CD4-positive, alpha-beta T cell (primary cell): ENCODE measurements around the gene TREM1. TPM values are rescaled to one million over a fixed set of nuclear protein-coding genes. Genes with fewer than 3 reads are reported as not detected.

ENCODE experiments used
- ATAC-seq: fragments of 200-7000 bp; cut with Tn5 transposase; one replicate; pipeline ENCODE4 v1.10.0; 2022; ENCODE audit warnings: mild to moderate bottlenecking; ENCODE audit not compliant: poor library complexity
- CTCF ChIA-PET: fragments of 350-600 bp; sonication (Branson Sonifier 250); formaldehyde crosslinking; loops from one replicate; lab custom pipeline; 2021; ENCODE audit warnings: antibody characterized with exemption, inconsistent platforms; lab: Charles Lee
- POLR2A ChIA-PET: fragments of 350-600 bp; sonication (Branson Sonifier 250); formaldehyde crosslinking; loops from one replicate; lab custom pipeline; 2021; ENCODE audit warnings: antibody characterized with exemption, inconsistent platforms; lab: Charles Lee
- DNase-seq, 14 experiments: peaks; one replicate each; pipeline ENCODE4 v3.0.0-alpha.2; 2013 to 2020; ENCODE audit warnings: mixed read lengths in 2 of 14
- H3K27ac ChIP-seq, 2 donors: one replicate each; pipeline versions ENCODE4 v1.5.1 to v1.7.0; 2013; ENCODE audit warnings: low read length in 2 of 2, low read depth in 1 of 2, mild to moderate bottlenecking in 1 of 2
- H3K27me3 ChIP-seq, 2 experiments: 1 replicate in 1 of 2; 2 replicates in 1 of 2; pipeline versions ENCODE4 v1.6.1 to v1.7.0; 2013; ENCODE audit warnings: low read length in 2 of 2, control low read depth in 1 of 2, mild to moderate bottlenecking in 1 of 2, moderate library complexity in 1 of 2; ENCODE audit not compliant: insufficient read depth in 2 of 2, control insufficient read depth in 1 of 2
- H3K36me3 ChIP-seq: one replicate; pipeline ENCODE4 v1.6.1; 2013; ENCODE audit warnings: low read length, control low read depth; ENCODE audit not compliant: insufficient read depth
- H3K4me1 ChIP-seq: one replicate; pipeline ENCODE4 v1.6.1; 2013; ENCODE audit warnings: low read length, control low read depth; ENCODE audit not compliant: insufficient read depth
- H3K4me3 ChIP-seq: one replicate; pipeline ENCODE4 v1.5.1; 2013; ENCODE audit warnings: mild to moderate bottlenecking, low read length, moderate library complexity
- H3K9me3 ChIP-seq, 2 experiments: 1 replicate in 1 of 2; 2 replicates in 1 of 2; pipeline versions ENCODE4 v1.6.1 to v1.7.0; 2013; ENCODE audit warnings: low read length in 2 of 2, mild to moderate bottlenecking in 2 of 2, control low read depth in 1 of 2, moderate library complexity in 1 of 2; ENCODE audit not compliant: control insufficient read depth in 1 of 2, insufficient read depth in 1 of 2
- H3K27ac Mint-ChIP-seq: one replicate; pipeline ENCODE4 v1.8.0; 2020; ENCODE audit warnings: mixed read lengths
- H3K27me3 Mint-ChIP-seq: one replicate; pipeline ENCODE4 v1.8.0; 2021; ENCODE audit warnings: mixed read lengths
- H3K36me3 Mint-ChIP-seq: one replicate; pipeline ENCODE4 v1.8.0; 2021; ENCODE audit warnings: low read depth, mixed read lengths
- H3K4me1 Mint-ChIP-seq: one replicate; pipeline ENCODE4 v1.8.0; 2021; ENCODE audit warnings: low read depth, mixed read lengths
- H3K4me3 Mint-ChIP-seq: one replicate; pipeline ENCODE4 v1.8.0; 2020; ENCODE audit warnings: mild to moderate bottlenecking, mixed read lengths
- H3K9me3 Mint-ChIP-seq: one replicate; pipeline ENCODE4 v1.8.0; 2020; ENCODE audit warnings: mixed read lengths
- CTCF ChIP-seq: fragments of 200-600 bp; IDR thresholded peaks from one replicate; pipeline ENCODE4 v1.8.0; 2022; ENCODE audit warnings: antibody characterized with exemption, mild to moderate bottlenecking
- intact Hi-C, 2 experiments: fragments of 100-400 bp; cut with DNase I in 1 of 2; cut with micrococcal nuclease in 1 of 2; formaldehyde crosslinking; loops; one replicate each; pipeline versions ENCODE4 v1.15.1 to v1.9.0; 2023 to 2025; cut with DNase I, micrococcal nuclease
- total RNA-seq, 174 experiments: library from RNA in 2 of 174; stranded (reverse) in 2 of 174; gene quantifications; one replicate each; pipeline ENCODE4 v1.2.3 and lab custom pipeline; 2021 to 2026

TREM1 gene
- total RNA-seq, 2 experiments from 2014 or later: 1.8 to 2.8 TPM

- DNase-seq: no peak
- H3K36me3 Mint-ChIP-seq: no peaks in the 10 kb centered on the region
- no peak overlapping the region for H3K27ac Mint-ChIP-seq
- ChIA-PET CTCF (no interaction called here), POLR2A (no interaction called here)
- Histone ChIP-seq H3K9me3 (peaks cover 0 to 4% of the 10 kb centered on the region in 2 experiments), H3K4me3 (no peak overlapping the region), H3K36me3 (no peaks in the 10 kb centered on the region), H3K27me3 (peaks cover 5 to 7% of the 10 kb centered on the region in 2 experiments), H3K27ac (no peak overlapping the region), H3K4me1 (no peaks in the 10 kb centered on the region)
- no peak for ATAC-seq
- H3K9me3 Mint-ChIP-seq: no peaks in the 10 kb centered on the region
- H3K27me3 Mint-ChIP-seq: peaks cover 18% of the 10 kb centered on the region
- no peak for TF ChIP-seq CTCF
- H3K4me1 Mint-ChIP-seq: peaks cover 5% of the 10 kb centered on the region
- no peak overlapping the region for H3K4me3 Mint-ChIP-seq
- intact Hi-C loops: loop anchor here in 1 of 2 experiments (5.0 kb wide), 1 partner anchor 47 kb away; no protein-coding TSS in a partner anchor
Observed at GRCh38 chr6:41239467-41240159, 46.9 kb downstream of the TREM1 start.

GRCh38 chr6:41237128-41237527, 49.4 kb downstream of the TREM1 start:
- peaks cover 5% of the 10 kb centered on the region for H3K4me1 Mint-ChIP-seq
- no peaks in the 10 kb centered on the region for H3K9me3 Mint-ChIP-seq
- Histone ChIP-seq H3K27me3 (peaks cover 5 to 7% of the 10 kb centered on the region in 2 experiments), H3K4me1 (no peaks in the 10 kb centered on the region), H3K36me3 (no peaks in the 10 kb centered on the region), H3K27ac (no peak overlapping the region), H3K4me3 (no peak overlapping the region), H3K9me3 (peaks cover 0 to 4% of the 10 kb centered on the region in 2 experiments)
- H3K27me3 Mint-ChIP-seq: peaks cover 18% of the 10 kb centered on the region
- CTCF ChIA-PET: no interaction called here
- intact Hi-C loops: loop anchor here in 1 of 2 experiments (5.0 kb wide), 1 partner anchor 45 kb away; no protein-coding TSS in a partner anchor
- DNase-seq (no peak), ATAC-seq (no peak)
- POLR2A ChIA-PET: no interaction called here
- H3K27ac Mint-ChIP-seq: no peak overlapping the region
- H3K36me3 Mint-ChIP-seq: no peaks in the 10 kb centered on the region
- no peak for TF ChIP-seq CTCF
- no peak overlapping the region for H3K4me3 Mint-ChIP-seq

GRCh38 chr6:41236276-41236675, 50.2 kb downstream of the TREM1 start:
- Mint-ChIP-seq H3K4me1 (peaks cover 5% of the 10 kb centered on the region), H3K27ac (no peak overlapping the region), H3K9me3 (no peaks in the 10 kb centered on the region), H3K36me3 (no peaks in the 10 kb centered on the region), H3K27me3 (peaks cover 18% of the 10 kb centered on the region), H3K4me3 (no peak overlapping the region)
- TF ChIP-seq CTCF: no peak
- intact Hi-C loops: loop anchor here in 1 of 2 experiments (5.0 kb wide), 1 partner anchor 44 kb away; no protein-coding TSS in a partner anchor
- H3K4me3 ChIP-seq: no peak overlapping the region
- H3K9me3 ChIP-seq: peaks cover 0 to 4% of the 10 kb centered on the region in 2 experiments
- DNase-seq: no peak
- H3K27ac ChIP-seq: no peak overlapping the region
- no peak for ATAC-seq
- ChIA-PET CTCF (no interaction called here), POLR2A (interaction anchor here (0.8 kb wide), 1 partner anchor 16 kb away, joined by 3 read pairs; no protein-coding TSS in a partner anchor)
- H3K27me3 ChIP-seq: peaks cover 5 to 7% of the 10 kb centered on the region in 2 experiments
- no peaks in the 10 kb centered on the region for H3K4me1 ChIP-seq
- no peaks in the 10 kb centered on the region for H3K36me3 ChIP-seq
